ENCODE results near the gene PRDM16. TPM values are rescaled to one million over a fixed set of nuclear protein-coding genes. Genes with fewer than 3 reads are reported as not detected.

PRDM16 gene
- total RNA-seq, 1 experiment from 2014 or later: 22.3 TPM

GRCh38 chr1:3393024-3393986, 324.3 kb downstream of the PRDM16 start:
- ATAC-seq (no peak), DNase-seq (ENCODE audit: low read depth, low spot score) (no peak)
- ChIA-PET CTCF (no interaction called here), POLR2A (no interaction called here)
- TF ChIP-seq POLR2AphosphoS5 (IDR thresholded peaks at IDR 0.05; ENCODE audit: low read depth, low read length) (no peak), SIN3A (IDR thresholded peaks at IDR 0.05; ENCODE audit: borderline replicate concordance, insufficient read depth, low read depth, low read length) (no peak), TCF7L2 (IDR thresholded peaks at IDR 0.05; ENCODE audit: low read depth, low read length) (no peak)
- Histone ChIP-seq H3K4me1 (ENCODE audit: control insufficient read depth, insufficient read depth, low read length) (no peaks in the 10 kb centered on the region), H3K36me3 (ENCODE audit: control insufficient read depth, insufficient read depth, low read length) (no peaks in the 10 kb centered on the region), H3K27ac (ENCODE audit: low read length) (no peak overlapping the region), H3K27me3 (ENCODE audit: control insufficient read depth, insufficient read depth, low read length) (no peaks in the 10 kb centered on the region), H3K4me3 (ENCODE audit: low read depth in 2 of 2, low read length in 2 of 2) (no peak overlapping the region), H3K9me3 (ENCODE audit: control insufficient read depth, insufficient read depth, low read depth, low read length) (no peaks in the 10 kb centered on the region)
- in situ Hi-C loops (cut with HindIII; ENCODE audit: low pct_unique_long_range_greater_than_20kb, low sequenced_read_pairs) (no loop called here), intact Hi-C loops (cut with micrococcal nuclease; ENCODE audit: unreplicated experiment) (no loop called here)
- BruUV-seq (replicated peaks): no TSS peak

GRCh38 chr1:3393987-3394920, 325.3 kb downstream of the PRDM16 start:
- POLR2A ChIA-PET: no interaction called here
- in situ Hi-C loops (cut with HindIII; ENCODE audit: low pct_unique_long_range_greater_than_20kb, low sequenced_read_pairs): no loop called here

More at GRCh38 chr1:3393987-3394920, 325.3 kb downstream of the PRDM16 start:
- TF ChIP-seq TCF7L2 (IDR thresholded peaks at IDR 0.05; ENCODE audit: low read depth, low read length) (no peak), CTCF (IDR thresholded peaks at IDR 0.05) (no peak), REST (IDR thresholded peaks at IDR 0.05; ENCODE audit: insufficient read depth in 1 of 2, low read depth in 2 of 2, low read length in 1 of 2) (no peak), POLR2AphosphoS5 (IDR thresholded peaks at IDR 0.05; ENCODE audit: low read depth, low read length) (no peak)
- Histone ChIP-seq H3K9me3 (ENCODE audit: control insufficient read depth, insufficient read depth, low read depth, low read length) (no peaks in the 10 kb centered on the region), H3K27ac (ENCODE audit: low read length) (no peak overlapping the region), H3K4me1 (ENCODE audit: control insufficient read depth, insufficient read depth, low read length) (no peaks in the 10 kb centered on the region), H3K4me3 (ENCODE audit: low read depth in 2 of 2, low read length in 2 of 2) (no peak overlapping the region), H3K36me3 (ENCODE audit: control insufficient read depth, insufficient read depth, low read length) (no peaks in the 10 kb centered on the region), H3K27me3 (ENCODE audit: control insufficient read depth, insufficient read depth, low read length) (no peaks in the 10 kb centered on the region)
- CTCF ChIA-PET: no interaction called here
- no TSS peak for BruUV-seq (replicated peaks)
- ATAC-seq: no peak
- intact Hi-C loops (cut with micrococcal nuclease; ENCODE audit: unreplicated experiment): no loop called here
- no peak for DNase-seq (ENCODE audit: low read depth, low spot score)
